Measurements from ENCODE around the gene AJAP1. TPM values are rescaled to one million over a fixed set of nuclear protein-coding genes. Genes with fewer than 3 reads are reported as not detected.

Gene AJAP1
- total and polyA plus RNA-seq, 2 of the 13 experiments (the other 11 are each of a cell fraction or from before 2014, with no cell fraction given), result not detected

DNA sequence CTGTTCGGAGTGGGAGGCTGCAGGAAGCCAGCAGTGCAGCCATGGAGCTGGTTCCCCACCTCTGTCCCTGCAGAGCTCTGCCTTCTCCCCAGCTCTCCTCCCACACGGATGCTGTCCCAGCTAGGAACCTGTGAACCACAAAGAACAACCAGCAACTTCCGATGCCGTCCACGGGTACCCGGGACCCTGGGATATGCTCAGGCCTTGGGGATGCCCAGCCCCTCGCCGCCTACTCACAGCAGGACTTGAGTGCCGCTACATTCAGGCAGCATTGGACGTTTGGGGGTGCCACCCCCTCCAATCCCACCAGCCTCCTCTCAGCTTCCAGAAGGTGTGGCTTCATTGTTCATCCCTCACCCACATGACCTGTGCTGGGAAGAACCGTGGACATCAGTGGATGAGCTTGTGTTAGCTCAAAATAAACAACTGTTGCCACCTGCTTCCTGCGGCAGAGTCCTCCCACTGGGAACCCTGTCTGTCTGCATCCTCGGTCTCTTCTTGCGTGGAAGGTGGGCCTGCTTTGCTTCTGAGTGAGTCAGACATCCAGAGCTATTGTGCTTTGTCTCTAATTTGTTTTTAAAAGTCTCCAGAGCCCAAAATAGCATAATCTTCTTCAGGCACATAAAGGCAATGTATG is 20.1 kb upstream of the AJAP1 start:
- BruUV-seq (replicated peaks), result no TSS peak
- H3K79me2 ChIP-seq (ENCODE audit: insufficient read depth, low read length), result no peaks in the 10 kb centered on the region

More for the DNA sequence above, 20.1 kb upstream of the AJAP1 start:
- no peak for ATAC-seq
- no peak overlapping the region for H3K27ac ChIP-seq (ENCODE audit: extremely low read length, insufficient read depth, low read length)
- WGBS (ENCODE audit: low lambda C conversion rate), result 23% methylated on average over 12 of the region's 14 CpGs
- H4K20me1 ChIP-seq (ENCODE audit: insufficient read depth, low read length), result 0 out of 2 replicates have a peak, but pooled peaks cover under 1% of the 10 kb centered on the region
- H3K4me3 ChIP-seq (replicated peaks in 1 of 3; ENCODE audit: insufficient read depth in 1 of 3, low read depth in 2 of 3, low read length in 3 of 3), result no peak overlapping the region
- peaks cover 2 to 29% of the 10 kb centered on the region in 2 experiments; a peak in 2 of 5 replicates for H3K27me3 ChIP-seq (ENCODE audit: control insufficient read depth in 1 of 2, insufficient read depth in 2 of 2, low read length in 2 of 2)
- in situ Hi-C loops (cut with HindIII; ENCODE audit: extremely low pct_ligation_motif_present, low pct_unique_long_range_greater_than_20kb) (no loop called here), intact Hi-C loops (cut with micrococcal nuclease; ENCODE audit: unreplicated experiment) (no loop called here)
- no peak overlapping the region for H2AFZ ChIP-seq (ENCODE audit: low read length)
- H3K9ac ChIP-seq (ENCODE audit: insufficient read depth, low read depth, low read length), result no peak overlapping the region
- no peak for FAIRE-seq
- CTCF ChIA-PET (ENCODE audit: low intra/inter-chr PET ratio, low total read pairs), result no interaction called here
- no peaks in the 10 kb centered on the region for H3K36me3 ChIP-seq (replicated peaks in 1 of 2; ENCODE audit: control insufficient read depth in 1 of 2, insufficient read depth in 2 of 2, low read length in 2 of 2)
- no peaks in the 10 kb centered on the region for H3K4me1 ChIP-seq (ENCODE audit: insufficient read depth, low read length)
- H3K4me2 ChIP-seq (ENCODE audit: low read depth, low read length), result no peak overlapping the region
- POLR2A ChIA-PET, result no interaction called here
- H3K9me3 ChIP-seq (ENCODE audit: low read length), result no peaks in the 10 kb centered on the region
- TF ChIP-seq ZNF20 (CRISPR knock-in tag; IDR thresholded peaks at IDR 0.05) (no peak), SMC3 (IDR thresholded peaks at IDR 0.05; ENCODE audit: low read length) (no peak), MYC (CRISPR knock-in tag; IDR thresholded peaks at IDR 0.05; ENCODE audit: borderline replicate concordance) (no peak), AKAP8 (CRISPR knock-in tag; IDR thresholded peaks at IDR 0.05) (no peak), RFX5 (IDR thresholded peaks at IDR 0.05; ENCODE audit: low read depth, low read length) (no peak), SMARCE1 (IDR thresholded peaks at IDR 0.05; ENCODE audit: borderline replicate concordance) (no peak), MLLT10 (CRISPR knock-in tag; IDR thresholded peaks at IDR 0.05) (no peak), FOXM1 (CRISPR knock-in tag; IDR thresholded peaks at IDR 0.05) (no peak), ZNF619 (CRISPR knock-in tag; IDR thresholded peaks at IDR 0.05) (no peak), ZNF562 (CRISPR knock-in tag; IDR thresholded peaks at IDR 0.05; ENCODE audit: borderline replicate concordance) (no peak), KMT2A (CRISPR knock-in tag; IDR thresholded peaks at IDR 0.05) (no peak), KAT8 (CRISPR knock-in tag; IDR thresholded peaks at IDR 0.05) (no peak), NR1H2 (CRISPR knock-in tag; IDR thresholded peaks at IDR 0.05; ENCODE audit: borderline replicate concordance, low read depth) (no peak)
- TF ChIP-seq, protein P1, sequence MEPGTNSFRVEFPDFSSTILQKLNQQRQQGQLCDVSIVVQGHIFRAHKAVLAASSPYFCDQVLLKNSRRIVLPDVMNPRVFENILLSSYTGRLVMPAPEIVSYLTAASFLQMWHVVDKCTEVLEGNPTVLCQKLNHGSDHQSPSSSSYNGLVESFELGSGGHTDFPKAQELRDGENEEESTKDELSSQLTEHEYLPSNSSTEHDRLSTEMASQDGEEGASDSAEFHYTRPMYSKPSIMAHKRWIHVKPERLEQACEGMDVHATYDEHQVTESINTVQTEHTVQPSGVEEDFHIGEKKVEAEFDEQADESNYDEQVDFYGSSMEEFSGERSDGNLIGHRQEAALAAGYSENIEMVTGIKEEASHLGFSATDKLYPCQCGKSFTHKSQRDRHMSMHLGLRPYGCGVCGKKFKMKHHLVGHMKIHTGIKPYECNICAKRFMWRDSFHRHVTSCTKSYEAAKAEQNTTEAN (CRISPR knock-in tag; conservative IDR thresholded peaks at IDR 0.05), result no peak
- TF ChIP-seq, protein P2, sequence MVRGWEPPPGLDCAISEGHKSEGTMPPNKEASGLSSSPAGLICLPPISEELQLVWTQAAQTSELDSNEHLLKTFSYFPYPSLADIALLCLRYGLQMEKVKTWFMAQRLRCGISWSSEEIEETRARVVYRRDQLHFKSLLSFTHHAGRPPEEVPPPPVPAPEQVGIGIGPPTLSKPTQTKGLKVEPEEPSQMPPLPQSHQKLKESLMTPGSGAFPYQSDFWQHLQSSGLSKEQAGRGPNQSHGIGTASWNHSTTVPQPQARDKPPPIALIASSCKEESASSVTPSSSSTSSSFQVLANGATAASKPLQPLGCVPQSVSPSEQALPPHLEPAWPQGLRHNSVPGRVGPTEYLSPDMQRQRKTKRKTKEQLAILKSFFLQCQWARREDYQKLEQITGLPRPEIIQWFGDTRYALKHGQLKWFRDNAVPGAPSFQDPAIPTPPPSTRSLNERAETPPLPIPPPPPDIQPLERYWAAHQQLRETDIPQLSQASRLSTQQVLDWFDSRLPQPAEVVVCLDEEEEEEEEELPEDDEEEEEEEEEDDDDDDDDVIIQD (CRISPR knock-in tag; IDR thresholded peaks at IDR 0.05; ENCODE audit: low read depth), result no peak
- TF ChIP-seq, protein P3, sequence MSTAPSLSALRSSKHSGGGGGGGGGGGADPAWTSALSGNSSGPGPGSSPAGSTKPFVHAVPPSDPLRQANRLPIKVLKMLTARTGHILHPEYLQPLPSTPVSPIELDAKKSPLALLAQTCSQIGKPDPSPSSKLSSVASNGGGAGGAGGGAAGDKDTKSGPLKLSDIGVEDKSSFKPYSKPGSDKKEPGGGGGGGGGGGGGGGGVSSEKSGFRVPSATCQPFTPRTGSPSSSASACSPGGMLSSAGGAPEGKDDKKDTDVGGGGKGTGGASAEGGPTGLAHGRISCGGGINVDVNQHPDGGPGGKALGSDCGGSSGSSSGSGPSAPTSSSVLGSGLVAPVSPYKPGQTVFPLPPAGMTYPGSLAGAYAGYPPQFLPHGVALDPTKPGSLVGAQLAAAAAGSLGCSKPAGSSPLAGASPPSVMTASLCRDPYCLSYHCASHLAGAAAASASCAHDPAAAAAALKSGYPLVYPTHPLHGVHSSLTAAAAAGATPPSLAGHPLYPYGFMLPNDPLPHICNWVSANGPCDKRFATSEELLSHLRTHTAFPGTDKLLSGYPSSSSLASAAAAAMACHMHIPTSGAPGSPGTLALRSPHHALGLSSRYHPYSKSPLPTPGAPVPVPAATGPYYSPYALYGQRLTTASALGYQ (CRISPR knock-in tag; IDR thresholded peaks at IDR 0.05), result no peak
- TF ChIP-seq, protein P4, sequence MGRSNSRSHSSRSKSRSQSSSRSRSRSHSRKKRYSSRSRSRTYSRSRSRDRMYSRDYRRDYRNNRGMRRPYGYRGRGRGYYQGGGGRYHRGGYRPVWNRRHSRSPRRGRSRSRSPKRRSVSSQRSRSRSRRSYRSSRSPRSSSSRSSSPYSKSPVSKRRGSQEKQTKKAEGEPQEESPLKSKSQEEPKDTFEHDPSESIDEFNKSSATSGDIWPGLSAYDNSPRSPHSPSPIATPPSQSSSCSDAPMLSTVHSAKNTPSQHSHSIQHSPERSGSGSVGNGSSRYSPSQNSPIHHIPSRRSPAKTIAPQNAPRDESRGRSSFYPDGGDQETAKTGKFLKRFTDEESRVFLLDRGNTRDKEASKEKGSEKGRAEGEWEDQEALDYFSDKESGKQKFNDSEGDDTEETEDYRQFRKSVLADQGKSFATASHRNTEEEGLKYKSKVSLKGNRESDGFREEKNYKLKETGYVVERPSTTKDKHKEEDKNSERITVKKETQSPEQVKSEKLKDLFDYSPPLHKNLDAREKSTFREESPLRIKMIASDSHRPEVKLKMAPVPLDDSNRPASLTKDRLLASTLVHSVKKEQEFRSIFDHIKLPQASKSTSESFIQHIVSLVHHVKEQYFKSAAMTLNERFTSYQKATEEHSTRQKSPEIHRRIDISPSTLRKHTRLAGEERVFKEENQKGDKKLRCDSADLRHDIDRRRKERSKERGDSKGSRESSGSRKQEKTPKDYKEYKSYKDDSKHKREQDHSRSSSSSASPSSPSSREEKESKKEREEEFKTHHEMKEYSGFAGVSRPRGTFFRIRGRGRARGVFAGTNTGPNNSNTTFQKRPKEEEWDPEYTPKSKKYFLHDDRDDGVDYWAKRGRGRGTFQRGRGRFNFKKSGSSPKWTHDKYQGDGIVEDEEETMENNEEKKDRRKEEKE (IDR thresholded peaks at IDR 0.05), result no peak
- TF ChIP-seq, protein P5, sequence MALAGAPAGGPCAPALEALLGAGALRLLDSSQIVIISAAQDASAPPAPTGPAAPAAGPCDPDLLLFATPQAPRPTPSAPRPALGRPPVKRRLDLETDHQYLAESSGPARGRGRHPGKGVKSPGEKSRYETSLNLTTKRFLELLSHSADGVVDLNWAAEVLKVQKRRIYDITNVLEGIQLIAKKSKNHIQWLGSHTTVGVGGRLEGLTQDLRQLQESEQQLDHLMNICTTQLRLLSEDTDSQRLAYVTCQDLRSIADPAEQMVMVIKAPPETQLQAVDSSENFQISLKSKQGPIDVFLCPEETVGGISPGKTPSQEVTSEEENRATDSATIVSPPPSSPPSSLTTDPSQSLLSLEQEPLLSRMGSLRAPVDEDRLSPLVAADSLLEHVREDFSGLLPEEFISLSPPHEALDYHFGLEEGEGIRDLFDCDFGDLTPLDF (CRISPR knock-in tag; IDR thresholded peaks at IDR 0.05), result no peak
- no peak for DNase-seq (ENCODE audit: low spot score)
